Measurements from ENCODE around the gene ZNF507.

The ZNF507 gene

DNA sequence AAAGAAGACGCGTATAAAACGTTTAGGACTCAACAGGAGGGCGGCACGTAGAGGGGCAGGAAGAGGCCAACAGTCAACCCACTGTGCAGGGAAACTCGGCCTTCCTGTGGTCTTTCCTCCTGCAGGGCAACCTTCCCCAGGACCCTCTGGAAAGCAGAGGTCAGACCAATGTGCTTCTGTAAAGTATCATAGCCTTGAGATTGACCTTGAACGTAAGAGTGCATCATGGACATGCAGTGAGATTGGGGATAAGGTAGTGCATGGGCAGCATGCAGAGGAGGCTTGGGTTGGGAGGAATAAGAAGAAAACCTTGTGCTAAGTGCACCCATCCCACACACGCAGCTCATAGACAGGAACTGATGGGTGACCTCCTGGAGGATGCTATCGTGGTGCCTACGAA is 34.0 kb upstream of the ZNF507 start:
- Histone ChIP-seq H3K4me1 (ENCODE audit: insufficient read depth, insufficient read length) (peaks cover 3% of the 10 kb centered on the region), H3K4me3 (ENCODE audit: insufficient read length, low read depth) (no peak overlapping the region), H3K36me3 (ENCODE audit: insufficient read depth, insufficient read length, low read length) (no peaks in the 10 kb centered on the region), H3K27me3 (ENCODE audit: insufficient read depth, insufficient read length) (no peaks in the 10 kb centered on the region), H3K9me3 (ENCODE audit: insufficient read depth, low read length) (no peaks in the 10 kb centered on the region), H3K9ac (ENCODE audit: insufficient read length, low read depth) (no peak overlapping the region)
- TF ChIP-seq YY1 (IDR thresholded peaks at IDR 0.05; ENCODE audit: insufficient read depth, insufficient read length) = no peak
- no peak for TF ChIP-seq ZNF274 (IDR thresholded peaks at IDR 0.05; ENCODE audit: low read depth, low read length)
- TF ChIP-seq SUZ12 (IDR thresholded peaks at IDR 0.05; ENCODE audit: extremely low read depth, insufficient read depth, insufficient read length) = no peak
- DNase-seq (ENCODE audit: low read depth, low spot score) = no peak

DNA sequence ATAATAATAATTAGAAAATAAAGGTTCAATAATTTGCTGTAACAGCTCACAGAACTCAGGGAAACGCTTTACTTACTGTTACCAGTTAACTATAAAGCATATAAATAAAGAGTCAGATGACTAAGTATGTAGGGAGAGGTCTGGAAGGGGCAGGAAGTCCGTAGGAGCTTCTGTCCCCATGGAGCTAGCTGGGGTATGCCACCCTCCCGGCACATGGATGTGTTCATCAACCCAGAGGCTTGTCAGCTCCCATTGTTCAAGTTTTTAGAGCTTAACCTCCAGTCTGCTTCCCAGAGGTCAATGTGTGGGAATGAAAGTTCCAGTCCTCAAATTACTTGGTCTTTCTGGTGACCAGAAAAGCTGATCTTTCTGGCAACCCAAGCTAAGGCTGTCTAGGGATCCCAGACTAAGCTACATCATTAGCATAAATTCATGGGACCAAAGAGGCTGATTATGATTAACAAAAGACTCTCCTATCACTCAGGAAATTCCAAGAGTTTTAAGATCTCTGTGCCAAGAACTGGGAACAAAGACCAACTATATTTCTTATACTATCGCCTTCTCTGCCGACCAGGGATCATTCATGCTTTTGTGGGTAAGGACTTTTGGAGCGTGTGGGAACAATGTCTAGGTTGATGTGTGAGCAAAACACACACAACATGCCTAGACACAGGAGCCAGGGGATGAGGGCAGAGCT is 31.7 kb upstream of the ZNF507 start:
- H3K4me1 ChIP-seq (ENCODE audit: insufficient read depth, insufficient read length) = peaks cover 1% of the 10 kb centered on the region
- H3K36me3 ChIP-seq (ENCODE audit: insufficient read depth, insufficient read length, low read length) = no peaks in the 10 kb centered on the region
- H3K9ac ChIP-seq (ENCODE audit: insufficient read length, low read depth) = no peak overlapping the region
- no peaks in the 10 kb centered on the region for H3K27me3 ChIP-seq (ENCODE audit: insufficient read depth, insufficient read length)
- TF ChIP-seq ZNF274 (IDR thresholded peaks at IDR 0.05; ENCODE audit: low read depth, low read length) (no peak), YY1 (IDR thresholded peaks at IDR 0.05; ENCODE audit: insufficient read depth, insufficient read length) (no peak), SUZ12 (IDR thresholded peaks at IDR 0.05; ENCODE audit: extremely low read depth, insufficient read depth, insufficient read length) (no peak)
- no peaks in the 10 kb centered on the region for H3K9me3 ChIP-seq (ENCODE audit: insufficient read depth, low read length)
- H3K4me3 ChIP-seq (ENCODE audit: insufficient read length, low read depth) = no peak overlapping the region
- DNase-seq (ENCODE audit: low read depth, low spot score) = no peak

DNA sequence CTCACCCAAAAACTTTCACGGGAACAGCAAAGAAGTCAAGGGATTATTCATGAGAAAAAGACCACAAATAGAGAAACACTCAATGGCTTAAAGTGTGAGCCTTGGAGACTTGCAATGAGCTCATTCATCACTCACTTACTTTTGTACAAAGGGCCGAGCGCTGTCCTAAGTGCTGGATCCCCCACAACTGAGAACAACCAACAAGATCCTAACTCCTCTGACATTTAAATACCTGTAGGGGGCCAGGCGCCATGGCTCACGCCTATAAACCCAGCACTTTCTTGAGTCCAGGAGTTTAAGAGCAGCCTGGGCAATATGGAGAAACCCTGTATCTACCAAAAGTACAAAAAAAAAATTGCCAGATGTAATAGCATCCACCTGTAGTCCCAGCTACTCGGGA is 29.4 kb upstream of the ZNF507 start:
- TF ChIP-seq ZNF274 (IDR thresholded peaks at IDR 0.05; ENCODE audit: low read depth, low read length) (no peak), SUZ12 (IDR thresholded peaks at IDR 0.05; ENCODE audit: extremely low read depth, insufficient read depth, insufficient read length) (no peak), YY1 (IDR thresholded peaks at IDR 0.05; ENCODE audit: insufficient read depth, insufficient read length) (no peak)
- no peaks in the 10 kb centered on the region for H3K36me3 ChIP-seq (ENCODE audit: insufficient read depth, insufficient read length, low read length)
- no peak overlapping the region for H3K4me3 ChIP-seq (ENCODE audit: insufficient read length, low read depth)
- no peak overlapping the region for H3K9ac ChIP-seq (ENCODE audit: insufficient read length, low read depth)
- H3K27me3 ChIP-seq (ENCODE audit: insufficient read depth, insufficient read length) = no peaks in the 10 kb centered on the region
- no peaks in the 10 kb centered on the region for H3K9me3 ChIP-seq (ENCODE audit: insufficient read depth, low read length)
- DNase-seq (ENCODE audit: low read depth, low spot score) = peak; percentile 32
- H3K4me1 ChIP-seq (ENCODE audit: insufficient read depth, insufficient read length) = no peaks in the 10 kb centered on the region

DNA sequence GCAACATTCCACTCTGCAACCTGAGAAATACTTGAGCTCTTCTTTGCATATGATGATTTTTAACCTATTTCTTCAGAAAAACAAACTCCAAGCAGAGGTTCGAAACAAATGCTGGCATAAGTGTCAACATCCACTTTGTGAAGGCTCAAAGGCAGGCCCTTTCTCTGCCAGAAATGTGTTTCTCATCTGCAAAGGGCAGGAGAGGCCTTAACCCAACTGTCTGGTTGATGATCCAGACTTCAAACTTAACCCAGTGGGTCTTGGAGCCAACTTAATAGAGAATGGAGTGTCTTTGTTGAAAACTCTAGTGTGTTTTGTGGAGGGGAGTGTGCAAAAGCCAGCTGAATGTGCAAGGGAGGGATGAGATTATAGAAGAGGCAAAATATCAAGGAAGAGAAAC is 28.3 kb upstream of the ZNF507 start:
- no peaks in the 10 kb centered on the region for H3K27me3 ChIP-seq (ENCODE audit: insufficient read depth, insufficient read length)
- no peaks in the 10 kb centered on the region for H3K9me3 ChIP-seq (ENCODE audit: insufficient read depth, low read length)
- H3K4me3 ChIP-seq (ENCODE audit: insufficient read length, low read depth) = no peak overlapping the region
- no peak overlapping the region for H3K9ac ChIP-seq (ENCODE audit: insufficient read length, low read depth)
- H3K4me1 ChIP-seq (ENCODE audit: insufficient read depth, insufficient read length) = no peaks in the 10 kb centered on the region
- H3K36me3 ChIP-seq (ENCODE audit: insufficient read depth, insufficient read length, low read length) = no peaks in the 10 kb centered on the region
- peak; percentile 9 for DNase-seq (ENCODE audit: low read depth, low spot score)
- TF ChIP-seq YY1 (IDR thresholded peaks at IDR 0.05; ENCODE audit: insufficient read depth, insufficient read length) (no peak), ZNF274 (IDR thresholded peaks at IDR 0.05; ENCODE audit: low read depth, low read length) (no peak), SUZ12 (IDR thresholded peaks at IDR 0.05; ENCODE audit: extremely low read depth, insufficient read depth, insufficient read length) (no peak)

DNA sequence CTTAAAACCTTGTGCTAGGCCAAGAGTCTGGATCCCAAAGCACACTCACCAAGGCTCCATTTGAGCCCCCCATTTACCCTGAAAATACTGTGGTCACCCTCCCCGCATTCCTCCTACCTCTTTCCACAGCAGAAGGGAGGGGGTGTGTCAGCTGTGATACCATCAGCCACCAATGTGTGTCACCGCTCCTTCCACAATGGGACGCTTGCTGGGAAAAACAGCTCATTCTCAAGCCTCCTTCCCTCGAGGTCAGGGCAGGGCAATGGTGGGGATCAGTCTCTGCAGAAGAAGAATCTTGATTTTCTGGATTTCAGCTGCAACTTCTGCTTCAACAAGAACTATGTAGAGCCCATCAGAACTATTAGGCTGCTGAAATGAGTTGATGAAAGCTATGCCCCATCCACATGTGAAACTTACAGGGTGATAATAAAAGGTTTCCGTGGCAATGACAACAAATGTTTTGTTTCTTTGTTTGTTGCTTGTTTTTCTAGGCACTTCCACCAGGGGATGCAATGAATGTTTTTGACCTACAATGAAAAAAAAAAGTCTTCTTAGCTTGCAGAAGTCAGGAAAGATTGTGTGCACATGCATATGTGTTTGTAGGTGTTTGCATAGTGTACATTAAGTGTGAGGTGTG is 26.4 kb upstream of the ZNF507 start:
- Histone ChIP-seq H3K4me1 (ENCODE audit: insufficient read depth, insufficient read length) (no peaks in the 10 kb centered on the region), H3K4me3 (ENCODE audit: insufficient read length, low read depth) (no peak overlapping the region), H3K36me3 (ENCODE audit: insufficient read depth, insufficient read length, low read length) (no peaks in the 10 kb centered on the region), H3K9ac (ENCODE audit: insufficient read length, low read depth) (no peak overlapping the region), H3K27me3 (ENCODE audit: insufficient read depth, insufficient read length) (no peaks in the 10 kb centered on the region), H3K9me3 (ENCODE audit: insufficient read depth, low read length) (no peaks in the 10 kb centered on the region)
- peak; percentile 42 for DNase-seq (ENCODE audit: low read depth, low spot score)
- TF ChIP-seq ZNF274 (IDR thresholded peaks at IDR 0.05; ENCODE audit: low read depth, low read length) (no peak), SUZ12 (IDR thresholded peaks at IDR 0.05; ENCODE audit: extremely low read depth, insufficient read depth, insufficient read length) (no peak), YY1 (IDR thresholded peaks at IDR 0.05; ENCODE audit: insufficient read depth, insufficient read length) (no peak)

DNA sequence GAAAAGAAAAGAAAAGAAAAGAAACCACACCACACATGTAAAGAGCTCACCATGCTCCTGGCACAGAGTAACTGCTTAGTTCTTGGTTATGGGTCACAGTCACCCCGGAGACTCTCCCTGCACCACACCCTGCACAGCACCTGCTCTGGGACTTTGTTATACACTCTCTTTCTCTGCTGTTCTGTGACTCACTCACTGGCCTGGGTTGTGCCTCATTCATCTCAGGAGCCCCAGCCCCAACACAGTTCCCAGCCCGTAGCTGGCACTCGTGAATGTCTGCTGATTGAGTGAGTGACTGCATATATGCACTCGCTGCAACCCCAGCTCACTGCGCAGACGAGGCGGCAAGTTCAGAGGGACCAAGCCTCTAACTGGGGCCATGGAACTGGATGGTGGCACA is 22.9 kb upstream of the ZNF507 start:
- Histone ChIP-seq H3K4me3 (ENCODE audit: insufficient read length, low read depth) (no peak overlapping the region), H3K9me3 (ENCODE audit: insufficient read depth, low read length) (no peaks in the 10 kb centered on the region), H3K27me3 (ENCODE audit: insufficient read depth, insufficient read length) (no peaks in the 10 kb centered on the region), H3K9ac (ENCODE audit: insufficient read length, low read depth) (no peak overlapping the region), H3K4me1 (ENCODE audit: insufficient read depth, insufficient read length) (no peaks in the 10 kb centered on the region), H3K36me3 (ENCODE audit: insufficient read depth, insufficient read length, low read length) (no peaks in the 10 kb centered on the region)
- no peak for DNase-seq (ENCODE audit: low read depth, low spot score)
- TF ChIP-seq SUZ12 (IDR thresholded peaks at IDR 0.05; ENCODE audit: extremely low read depth, insufficient read depth, insufficient read length) = no peak
- TF ChIP-seq ZNF274 (IDR thresholded peaks at IDR 0.05; ENCODE audit: low read depth, low read length) = no peak
- TF ChIP-seq YY1 (IDR thresholded peaks at IDR 0.05; ENCODE audit: insufficient read depth, insufficient read length) = no peak

DNA sequence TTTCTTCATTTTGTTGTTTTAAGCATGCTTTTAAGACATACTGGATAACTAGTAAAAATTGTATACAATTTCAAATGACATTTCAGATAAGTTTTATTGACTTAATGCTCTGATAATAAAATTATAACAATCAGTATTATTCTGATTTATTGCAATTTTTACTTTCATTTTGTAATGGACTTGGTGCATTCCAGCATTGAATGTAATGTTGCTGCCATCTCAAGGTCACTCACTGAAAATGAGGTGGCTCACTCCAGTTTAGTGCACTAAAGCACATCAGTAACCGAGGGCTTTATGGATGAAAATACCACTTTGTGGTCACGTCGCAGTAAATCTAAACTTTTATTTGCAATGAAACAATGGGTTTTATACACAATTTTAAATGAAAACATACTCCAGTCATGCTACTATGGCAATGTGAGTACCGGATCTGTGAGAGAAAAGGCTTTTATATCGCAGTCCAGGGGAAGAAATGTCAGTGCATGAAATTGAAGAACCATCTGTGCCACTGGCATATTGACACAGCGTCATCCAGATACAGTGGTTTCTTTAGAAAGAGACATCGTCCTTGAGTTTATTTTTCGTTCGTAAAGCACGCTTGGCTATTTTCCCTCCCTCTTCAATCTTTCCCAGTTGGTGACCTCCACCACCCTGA is 20.7 kb upstream of the ZNF507 start:
- no peak for DNase-seq (ENCODE audit: low read depth, low spot score)
- H3K36me3 ChIP-seq (ENCODE audit: insufficient read depth, insufficient read length, low read length) = no peaks in the 10 kb centered on the region
- no peaks in the 10 kb centered on the region for H3K4me1 ChIP-seq (ENCODE audit: insufficient read depth, insufficient read length)
- no peaks in the 10 kb centered on the region for H3K9me3 ChIP-seq (ENCODE audit: insufficient read depth, low read length)
- H3K27me3 ChIP-seq (ENCODE audit: insufficient read depth, insufficient read length) = no peaks in the 10 kb centered on the region
- no peak for TF ChIP-seq ZNF274 (IDR thresholded peaks at IDR 0.05; ENCODE audit: low read depth, low read length)
- TF ChIP-seq YY1 (IDR thresholded peaks at IDR 0.05; ENCODE audit: insufficient read depth, insufficient read length) = no peak
- no peak for TF ChIP-seq SUZ12 (IDR thresholded peaks at IDR 0.05; ENCODE audit: extremely low read depth, insufficient read depth, insufficient read length)
- H3K9ac ChIP-seq (ENCODE audit: insufficient read length, low read depth) = no peak overlapping the region
- H3K4me3 ChIP-seq (ENCODE audit: insufficient read length, low read depth) = no peak overlapping the region

Data from NT2/D1 (cell line).